Activated CD8-positive, alpha-beta memory T cell treated with anti-CD3 and anti-CD28 coated beads, Interleukin-2, amount 50 U/mL, for 48 hours (primary cell): Measurements from ENCODE around the gene OLFML3.
"Not testable (repeated sequence)": the region's sequence is repeated elsewhere in the genome, so short reads cannot be mapped to it uniquely, and the experiment has no call there.

Experiments used
- DNase-seq: peaks from one replicate; pipeline ENCODE4 v3.0.0-alpha.2; 2020

OLFML3 gene

DNA sequence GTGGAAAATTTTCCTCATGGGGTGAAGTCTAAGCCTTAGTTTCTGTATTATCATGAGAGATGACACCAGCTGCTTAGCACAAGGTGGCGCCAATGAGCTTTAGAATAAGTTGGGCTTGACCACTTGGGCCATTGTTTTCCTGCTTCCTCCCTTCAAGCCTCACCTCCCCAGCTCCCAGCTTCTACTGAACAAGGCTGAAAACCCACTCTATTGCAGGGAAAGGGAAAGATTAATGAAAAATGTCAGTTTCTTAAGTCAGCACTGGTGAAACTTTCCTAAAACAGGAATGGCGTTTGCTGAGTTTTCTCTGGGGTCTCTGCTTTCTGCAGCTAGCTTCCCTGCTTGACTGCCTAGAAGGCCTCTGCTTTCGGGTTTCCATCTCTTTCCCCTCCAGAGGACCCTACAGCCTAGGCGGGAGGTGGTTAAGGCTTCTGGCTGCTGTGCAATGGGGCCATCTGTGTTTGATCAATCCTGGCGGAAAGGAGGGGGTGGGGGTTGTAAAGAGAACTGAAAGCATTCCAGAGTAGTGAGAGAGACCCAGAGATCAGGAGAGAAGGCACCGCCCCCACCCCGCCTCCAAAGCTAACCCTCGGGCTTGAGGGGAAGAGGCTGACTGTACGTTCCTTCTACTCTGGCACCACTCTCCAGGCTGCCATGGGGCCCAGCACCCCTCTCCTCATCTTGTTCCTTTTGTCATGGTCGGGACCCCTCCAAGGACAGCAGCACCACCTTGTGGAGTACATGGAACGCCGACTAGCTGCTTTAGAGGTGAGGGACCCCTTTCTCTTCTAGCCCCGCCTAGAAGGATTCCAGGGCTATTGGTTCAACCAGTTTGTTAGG, at the start of gene OLFML3:
TSS of gene OLFML3 (plus strand) at position 612 of the 840 bp plus-strand sequence. CDS start at position 655, 43 bp downstream.
- DNase-seq: peak; percentile 69

- DNase-seq: peak; percentile 81
Observed at GRCh38 chr1:113929750-113930498, 49.4 kb upstream of the OLFML3 start.

GRCh38 chr1:113930499-113931161, 48.6 kb upstream of the OLFML3 start:
- DNase-seq: peak; percentile 77

DNA sequence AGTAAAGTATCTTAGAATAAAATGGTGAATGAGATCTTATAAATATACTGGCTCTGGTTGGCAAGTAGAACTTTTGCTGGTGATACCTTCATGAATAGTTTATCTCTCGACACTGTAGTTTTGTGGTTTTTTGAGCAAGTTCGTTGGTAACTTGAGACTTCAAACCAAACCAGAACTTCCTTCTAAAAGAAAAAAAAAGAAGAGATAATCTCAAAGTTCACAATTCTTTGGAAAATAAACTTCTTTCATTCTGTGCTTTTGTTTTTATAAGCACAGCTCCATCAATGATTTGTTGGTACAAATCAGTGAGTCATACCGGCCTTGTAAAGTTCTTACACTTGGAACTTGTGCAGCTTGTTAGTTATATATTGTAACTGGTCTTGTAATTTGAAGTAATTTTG, 47.8 kb upstream of the OLFML3 start:
- DNase-seq: no peak

GRCh38 chr1:113934006-113934405, 45.3 kb upstream of the OLFML3 start:
- no peak for DNase-seq

DNA sequence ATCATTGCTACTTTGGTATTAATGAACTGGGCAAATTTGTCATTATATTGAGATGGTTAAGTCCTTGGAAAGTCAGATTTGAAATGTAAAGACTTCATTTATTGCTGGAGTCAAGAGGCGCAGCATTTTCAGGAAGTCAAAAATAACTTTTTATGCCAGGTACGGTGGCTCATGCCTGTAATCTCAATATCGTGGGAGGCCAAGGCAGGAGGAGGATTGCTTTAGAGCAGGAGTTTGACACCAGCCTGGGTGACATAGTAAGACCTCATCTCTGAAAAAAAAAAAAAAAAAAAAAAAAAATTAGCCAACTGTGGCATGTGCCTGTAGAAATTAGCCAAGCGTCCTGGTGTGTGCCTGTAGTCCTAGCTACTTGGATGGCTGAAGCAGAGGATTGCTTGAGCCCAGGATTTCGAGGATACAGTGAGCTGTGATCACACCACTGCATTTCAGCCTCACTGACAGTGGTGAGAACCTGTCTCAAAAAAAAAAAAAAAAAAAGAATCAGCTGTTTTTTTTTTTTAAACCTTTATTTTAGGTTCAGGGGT, 44.7 kb upstream of the OLFML3 start:
- DNase-seq: no peak

DNA sequence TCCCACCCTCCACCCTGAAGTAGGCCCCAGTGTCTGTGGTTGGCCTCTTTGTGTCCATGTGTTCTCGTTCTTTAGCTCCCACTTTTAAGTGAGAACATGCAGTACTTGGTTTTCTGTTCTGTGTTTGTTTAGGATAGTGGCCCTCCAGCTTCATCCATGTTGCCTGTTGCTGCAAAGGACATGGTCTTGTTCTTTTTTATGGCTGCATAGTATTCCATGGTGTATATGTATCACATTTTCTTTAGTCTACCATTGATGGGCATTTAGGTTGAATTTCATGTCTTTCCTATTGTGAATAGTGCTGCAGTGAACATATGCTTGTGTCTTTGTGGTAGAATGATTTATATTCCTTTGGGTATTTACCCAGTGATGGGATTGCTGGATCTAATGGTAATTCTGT, 44.1 kb upstream of the OLFML3 start:
- no peak for DNase-seq

- DNase-seq: no peak
Observed at GRCh38 chr1:113935970-113936369, 43.3 kb upstream of the OLFML3 start.

- DNase-seq: no peak
Observed at GRCh38 chr1:113937146-113937545, 42.1 kb upstream of the OLFML3 start.

GRCh38 chr1:113938192-113938591, 41.1 kb upstream of the OLFML3 start:
- DNase-seq: no peak

- DNase-seq: peak; percentile 77
Observed at GRCh38 chr1:113940365-113941244, 38.7 kb upstream of the OLFML3 start.

DNA sequence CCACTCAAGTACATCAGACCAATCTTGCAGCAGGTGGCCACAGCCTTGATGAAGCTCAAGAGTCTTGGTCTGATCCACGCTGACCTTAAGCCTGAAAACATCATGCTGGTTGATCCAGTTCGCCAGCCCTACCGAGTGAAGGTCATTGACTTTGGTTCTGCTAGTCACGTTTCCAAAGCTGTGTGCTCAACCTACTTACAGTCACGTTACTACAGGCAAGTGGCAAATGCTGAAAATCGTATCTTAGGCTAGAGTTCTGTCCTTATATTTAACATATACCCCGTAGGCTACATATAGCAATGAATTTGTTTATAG, 38.1 kb upstream of the OLFML3 start:
- DNase-seq: no peak

DNA sequence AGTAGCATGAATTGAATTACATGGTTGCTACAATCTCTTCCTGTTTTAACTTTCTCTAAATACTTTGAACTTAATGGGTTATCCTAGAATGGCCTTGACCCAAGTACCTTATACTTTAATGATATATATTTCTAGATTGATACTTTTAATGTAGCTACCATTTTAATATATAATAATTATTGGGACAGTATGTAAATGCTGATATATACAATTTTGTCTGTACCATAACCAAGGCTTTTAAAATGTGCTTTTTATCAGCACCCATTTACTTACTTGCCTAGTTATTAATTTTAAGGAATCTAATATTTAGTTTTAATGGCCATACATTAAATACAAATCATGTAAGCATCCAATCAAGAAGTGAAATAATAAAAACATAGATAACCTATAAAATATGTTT, 36.7 kb upstream of the OLFML3 start:
- DNase-seq: no peak

GRCh38 chr1:113943028-113943811, 36.1 kb upstream of the OLFML3 start:
- DNase-seq: no peak

DNA sequence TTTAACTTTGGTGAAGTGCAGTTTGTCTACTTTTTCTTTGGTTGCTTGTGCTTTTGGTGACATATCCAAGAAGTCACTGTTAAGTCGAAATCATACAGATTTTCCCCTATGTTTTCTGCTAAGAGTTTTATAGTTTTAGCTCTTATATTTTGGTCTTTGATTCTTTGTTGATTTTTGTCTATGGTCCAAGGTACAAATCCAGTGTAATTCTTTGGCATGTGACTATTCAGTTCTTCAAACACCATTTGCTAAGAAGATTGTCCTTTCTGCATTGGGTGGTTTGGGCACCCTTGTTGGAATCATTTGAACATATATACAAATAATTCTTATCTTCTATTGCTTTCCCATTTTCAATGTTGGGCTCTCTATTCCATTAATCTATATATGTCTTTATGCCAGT, 33.9 kb upstream of the OLFML3 start:
- DNase-seq: no peak

- DNase-seq: no peak
Observed at GRCh38 chr1:113946112-113946511, 33.2 kb upstream of the OLFML3 start.

- DNase-seq: no peak
Observed at GRCh38 chr1:113946678-113947387, 32.4 kb upstream of the OLFML3 start.

- no peak for DNase-seq
Observed at GRCh38 chr1:113947388-113948107, 31.7 kb upstream of the OLFML3 start.

- DNase-seq: not testable (repeated sequence)
Observed at GRCh38 chr1:113948151-113948550, 31.1 kb upstream of the OLFML3 start.

- DNase-seq: no peak
Observed at GRCh38 chr1:113949007-113949406, 30.3 kb upstream of the OLFML3 start.
